OCI-LY1 (cell line): Measurements from ENCODE around the gene NHLRC4.
A peak's percentile ranks its signal among the peaks of the same experiment; 100 is the strongest.

Experiments used
- H2AFZ ChIP-seq: fragments of 200-600 bp; sonication (generic), shearing (Covaris generic); 2 replicates; pipeline ENCODE4 v1.6.0; 2014; ENCODE audit warnings: antibody characterized with exemption, mild to moderate bottlenecking, low read length
- H3F3A ChIP-seq: fragments of 200-600 bp; sonication (generic), shearing (Covaris generic); 2 replicates; pipeline ENCODE4 v1.6.0; 2014; ENCODE audit warnings: mild to moderate bottlenecking, antibody characterized with exemption, low read length, moderate library complexity; ENCODE audit not compliant: insufficient read depth
- H3K27ac ChIP-seq: fragments of 200-600 bp; sonication (generic); 2 replicates; pipeline ENCODE4 v1.5.1; 2014; ENCODE audit warnings: low read length, mixed run types, mild to moderate bottlenecking, low read depth; ENCODE audit not compliant: poor library complexity, severe bottlenecking
- H3K27me3 ChIP-seq: fragments of 200-600 bp; sonication (generic); 2 replicates; pipeline ENCODE4 v1.6.0; 2014; ENCODE audit warnings: antibody characterized with exemption, mild to moderate bottlenecking, low read length, moderate library complexity; ENCODE audit not compliant: insufficient read depth
- H3K36me3 ChIP-seq: fragments of 200-600 bp; sonication (generic); 2 replicates; pipeline ENCODE4 v1.6.1; 2014; ENCODE audit warnings: mild to moderate bottlenecking, antibody characterized with exemption, low read length, moderate library complexity, mixed read lengths; ENCODE audit not compliant: insufficient read depth
- H3K4me1 ChIP-seq: fragments of 200-600 bp; sonication (generic); 2 replicates; pipeline ENCODE4 v1.5.1; 2014; ENCODE audit warnings: mild to moderate bottlenecking, low read length, moderate library complexity; ENCODE audit not compliant: insufficient read depth, severe bottlenecking
- H3K4me2 ChIP-seq: fragments of 200-600 bp; sonication (generic), shearing (Covaris generic); 2 replicates; pipeline ENCODE4 v1.6.1; 2014; ENCODE audit warnings: low read length
- H3K4me3 ChIP-seq: fragments of 200-600 bp; sonication (generic); 2 replicates; pipeline ENCODE4 v1.5.1; 2014; ENCODE audit warnings: low read length, low read depth, mild to moderate bottlenecking, mixed read lengths; ENCODE audit not compliant: poor library complexity, severe bottlenecking
- H3K79me2 ChIP-seq: fragments of 200-600 bp; shearing (Covaris generic); 2 replicates; pipeline ENCODE4 v1.6.1; 2016; ENCODE audit warnings: mixed run types, low read length, mixed read lengths; ENCODE audit not compliant: insufficient read depth
- H3K9ac ChIP-seq: fragments of 200-600 bp; sonication (generic), shearing (Covaris generic); 2 replicates; pipeline ENCODE4 v1.6.1; 2014; ENCODE audit warnings: mild to moderate bottlenecking, low read length, mixed read lengths
- H3K9me2 ChIP-seq: fragments of 200-600 bp; sonication (generic), shearing (Covaris generic); 2 replicates; pipeline ENCODE4 v1.6.1; 2014; ENCODE audit warnings: low read depth, mild to moderate bottlenecking, low read length, mixed read lengths
- H3K9me3 ChIP-seq: fragments of 200-600 bp; shearing (Covaris generic); 2 replicates; pipeline ENCODE4 v1.6.1; 2014; ENCODE audit warnings: low read length, mixed read lengths
- H4K20me1 ChIP-seq: fragments of 200-600 bp; sonication (generic), shearing (Covaris generic); 2 replicates; pipeline ENCODE4 v1.6.0; 2016; ENCODE audit warnings: mild to moderate bottlenecking, low read length; ENCODE audit not compliant: insufficient read depth
- CTCF ChIP-seq: fragments of 200-600 bp; sonication (generic), shearing (Covaris generic); IDR thresholded peaks from 2 replicates; pipeline ENCODE4 v1.5.1; 2017; ENCODE audit warnings: mild to moderate bottlenecking, antibody characterized with exemption, low read length, moderate library complexity, mixed read lengths
- EZH2 ChIP-seq: fragments of 200-600 bp; sonication (generic), shearing (Covaris generic); IDR thresholded peaks from 2 replicates; pipeline ENCODE4 v1.8.0; 2017; ENCODE audit warnings: borderline replicate concordance, mixed run types, mild to moderate bottlenecking, antibody characterized with exemption, low read length, moderate library complexity, mixed read lengths

NHLRC4 gene

DNA sequence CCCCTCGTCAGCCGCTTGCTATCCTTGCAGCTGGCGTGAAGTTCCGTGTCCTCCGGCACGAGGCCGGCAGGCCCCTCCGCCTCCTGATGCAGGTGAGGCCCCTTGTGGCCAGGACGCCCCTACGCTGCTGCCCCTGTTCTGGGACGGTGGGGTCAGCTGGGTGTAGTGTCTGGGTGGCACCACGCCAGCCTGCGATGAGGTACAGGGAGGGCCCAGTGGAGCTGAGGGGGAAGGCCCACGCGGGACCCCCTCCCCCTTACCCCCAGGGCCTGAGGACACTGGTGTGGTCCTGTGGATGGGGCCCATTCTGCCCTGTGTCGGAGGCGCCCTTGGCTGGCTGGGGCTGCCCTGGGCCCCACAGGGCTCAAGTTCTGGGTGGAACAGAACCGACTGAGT lies 15.4 kb downstream of the NHLRC4 start:
- TF ChIP-seq CTCF (no peak), EZH2 (no peak)
- H3K27ac ChIP-seq = no peak overlapping the region
- H3K4me3 ChIP-seq = no peak overlapping the region
- no peaks in the 10 kb centered on the region for H3F3A ChIP-seq
- no peak overlapping the region for H2AFZ ChIP-seq
- no peak overlapping the region for H3K4me2 ChIP-seq
- no peaks in the 10 kb centered on the region for H3K9me2 ChIP-seq
- H3K36me3 ChIP-seq = peaks cover 3% of the 10 kb centered on the region; the same call in 1 of the 2 replicates
- no peaks in the 10 kb centered on the region for H3K27me3 ChIP-seq
- H4K20me1 ChIP-seq = no peaks in the 10 kb centered on the region
- no peak overlapping the region for H3K9ac ChIP-seq
- H3K79me2 ChIP-seq = no peaks in the 10 kb centered on the region
- peaks cover 10% of the 10 kb centered on the region for H3K4me1 ChIP-seq
- no peaks in the 10 kb centered on the region for H3K9me3 ChIP-seq

DNA sequence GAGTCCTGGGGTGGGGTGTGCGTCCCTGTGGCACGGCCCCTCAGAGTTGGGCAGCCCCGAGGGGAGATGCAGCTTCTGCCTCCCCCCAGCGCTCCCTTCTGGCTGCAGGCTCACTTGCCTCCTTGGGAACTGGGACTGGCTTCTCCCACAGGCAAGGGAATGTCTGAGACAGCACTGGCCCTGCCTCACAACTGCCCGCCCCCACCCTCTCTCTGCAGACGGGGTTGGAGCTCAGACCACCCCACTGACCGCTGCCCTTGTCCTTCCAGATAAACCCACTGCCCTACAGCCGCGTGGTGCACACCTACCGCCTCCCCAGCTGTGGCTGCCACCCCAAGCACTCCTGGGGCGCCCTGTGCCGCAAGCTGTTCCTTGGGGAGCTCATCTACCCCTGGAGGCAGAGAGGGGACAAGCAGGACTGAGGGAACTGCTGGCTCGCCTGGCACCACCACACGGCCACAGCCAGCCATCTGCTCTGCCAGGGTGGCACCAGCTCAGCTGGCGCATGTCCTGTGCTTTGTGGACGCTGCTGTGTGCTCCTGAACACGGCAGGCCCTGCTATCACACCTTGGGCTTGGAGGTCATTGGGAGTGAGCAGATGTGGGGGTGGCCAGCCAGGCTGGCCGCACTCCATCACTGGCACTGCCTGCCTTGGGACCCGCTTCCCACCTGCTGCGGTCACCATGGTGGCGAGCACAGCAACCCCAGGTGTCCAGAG lies 16.0 kb downstream of the NHLRC4 start:
- H3K79me2 ChIP-seq = no peaks in the 10 kb centered on the region
- no peaks in the 10 kb centered on the region for H3K9me3 ChIP-seq
- no peaks in the 10 kb centered on the region for H3F3A ChIP-seq
- H3K27ac ChIP-seq = no peak overlapping the region
- H3K36me3 ChIP-seq = peaks cover 3% of the 10 kb centered on the region; the same call in 1 of the 2 replicates
- H3K4me1 ChIP-seq = peaks cover 15% of the 10 kb centered on the region
- H3K9ac ChIP-seq = no peak overlapping the region
- no peak overlapping the region for H2AFZ ChIP-seq
- H3K27me3 ChIP-seq = no peaks in the 10 kb centered on the region
- TF ChIP-seq EZH2 = no peak
- TF ChIP-seq CTCF = no peak
- no peak overlapping the region for H3K4me3 ChIP-seq
- no peaks in the 10 kb centered on the region for H4K20me1 ChIP-seq
- no peaks in the 10 kb centered on the region for H3K9me2 ChIP-seq
- no peak overlapping the region for H3K4me2 ChIP-seq

DNA sequence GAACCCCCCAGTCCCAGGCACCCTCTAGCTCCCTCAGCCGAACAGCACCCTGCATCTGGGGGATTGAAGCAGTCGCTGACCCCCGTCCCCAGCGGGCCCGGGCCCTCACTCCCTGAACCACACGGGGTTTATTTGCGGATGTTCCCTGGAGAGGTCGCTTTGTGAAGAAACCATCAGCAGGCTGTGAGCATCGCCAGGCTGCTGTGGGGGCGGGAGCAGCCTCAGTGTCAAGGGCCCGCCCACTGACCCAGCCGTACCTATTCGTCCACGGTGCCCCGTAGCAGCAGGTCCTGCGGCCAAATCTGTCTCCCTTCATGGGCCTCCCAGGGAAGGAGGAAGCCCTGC lies 16.6 kb downstream of the NHLRC4 start:
- Histone ChIP-seq H3K9ac (no peak overlapping the region), H3K4me2 (peak overlapping the region; percentile 9; the same call in 1 of the 2 replicates), H3K36me3 (peaks cover 3% of the 10 kb centered on the region; the same call in 1 of the 2 replicates), H3K9me2 (no peaks in the 10 kb centered on the region), H3K9me3 (no peaks in the 10 kb centered on the region), H3K27me3 (no peaks in the 10 kb centered on the region), H3K4me3 (no peak overlapping the region), H3K27ac (no peak overlapping the region), H3K79me2 (no peaks in the 10 kb centered on the region), H3F3A (no peaks in the 10 kb centered on the region), H4K20me1 (no peaks in the 10 kb centered on the region), H3K4me1 (peaks cover 18% of the 10 kb centered on the region), H2AFZ (no peak overlapping the region)
- no peak for TF ChIP-seq CTCF
- TF ChIP-seq EZH2 = no peak
